SH-SY5Y (cell line): ENCODE results near the gene GTF2IRD1.

Experiments used
- GATA2 ChIP-seq: IDR thresholded peaks from 2 replicates; pipeline ENCODE4 v1.6.1; 2011; ENCODE audit warnings: mild to moderate bottlenecking, low read depth, low read length
- GATA3 ChIP-seq: IDR thresholded peaks from 2 replicates; pipeline ENCODE4 v1.6.1; 2011; ENCODE audit warnings: low read depth, mild to moderate bottlenecking, low read length, moderate library complexity

DNA sequence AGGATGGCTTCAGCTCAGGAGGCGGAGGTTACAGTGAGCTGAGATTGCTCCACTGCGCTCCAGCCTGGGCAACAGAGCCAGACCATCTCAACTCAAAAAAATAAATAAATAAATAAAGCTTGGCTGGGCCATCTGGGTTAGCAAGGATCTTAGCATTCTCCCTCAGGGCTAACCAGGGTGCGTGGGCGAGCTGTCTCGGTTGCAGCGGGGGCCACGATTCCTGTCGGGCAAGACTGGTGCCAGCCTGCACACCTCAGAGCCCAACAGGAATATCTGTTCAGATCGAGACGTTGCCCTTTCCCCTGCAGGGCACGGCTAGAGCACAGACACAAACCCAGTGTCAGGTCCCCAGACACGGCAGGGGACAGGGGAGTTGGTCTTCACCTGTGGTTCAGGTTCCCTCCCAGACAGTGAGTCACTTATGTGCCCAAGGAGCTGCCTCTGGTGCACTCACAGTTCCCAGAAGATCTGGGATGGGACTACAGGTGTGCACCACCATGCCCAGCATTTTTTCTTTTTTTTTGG lies 128.3 kb downstream of the GTF2IRD1 start:
- TF ChIP-seq GATA2 (no peak), GATA3 (no peak)
